ENCODE data around the gene KLRC2.

GRCh38 chr12:10389904-10390303 lies 45.9 kb downstream of the KLRC2 start, which contains the start of gene KLRK1:
- no peak for TF ChIP-seq CTCF (IDR thresholded peaks at IDR 0.05; ENCODE audit: low read length)
- TF ChIP-seq EZH2 (IDR thresholded peaks at IDR 0.05; ENCODE audit: borderline replicate concordance, low read length), result no peak
